H1 (cell line): ENCODE data around the gene PTCH2. TPM values are rescaled to one million over a fixed set of nuclear protein-coding genes. Genes with fewer than 3 reads are reported as not detected.

Experiments used
- CTCF ChIA-PET: fragments of 300-600 bp; sonication (Branson Sonifier 250); formaldehyde crosslinking; loops from one replicate; lab custom pipeline; 2021; ENCODE audit not compliant: partially characterized antibody; lab: Charles Lee
- POLR2A ChIA-PET: fragments of 300-600 bp; sonication (Branson Sonifier 250); formaldehyde crosslinking; loops from one replicate; lab custom pipeline; 2021; ENCODE audit warnings: inconsistent platforms; ENCODE audit not compliant: partially characterized antibody; lab: Charles Lee
- DNase-seq, 2 experiments: peaks; one replicate each; pipeline versions ENCODE4 v3.0.0 to v3.0.0-alpha.2; 2010 to 2022; ENCODE audit warnings: low spot score in 2 of 2, low read depth in 1 of 2, mixed read lengths in 1 of 2
- FAIRE-seq: peaks from 2 replicates; lab custom pipeline; 2011; peaks lifted over from hg19 to GRCh38; lab: Jason Lieb, UNC
- H2AFZ ChIP-seq: 2 replicates; pipeline ENCODE4 v1.8.1; 2012; ENCODE audit warnings: low read length, inconsistent platforms
- H2AK5ac ChIP-seq: 2 replicates; pipeline ENCODE4 v1.6.1; 2013; ENCODE audit warnings: low read depth, low read length
- H2BK120ac ChIP-seq: replicated peaks from 2 replicates; pipeline ENCODE3; 2013; ENCODE audit warnings: low read depth, low read length, inconsistent platforms
- H2BK12ac ChIP-seq: 2 replicates; pipeline ENCODE4 v1.6.1; 2013; ENCODE audit warnings: low read depth, low read length
- H2BK15ac ChIP-seq: 2 replicates; pipeline ENCODE4 v1.6.1; 2013; ENCODE audit warnings: low read length
- H2BK20ac ChIP-seq: 2 replicates; pipeline ENCODE4 v1.6.1; 2013; ENCODE audit warnings: low read length
- H2BK5ac ChIP-seq: 2 replicates; pipeline ENCODE4 v1.6.1; 2013; ENCODE audit warnings: low read depth, low read length
- H3K14ac ChIP-seq: 2 replicates; pipeline ENCODE4 v1.6.1; 2013; ENCODE audit warnings: inconsistent platforms; ENCODE audit not compliant: insufficient read length
- H3K18ac ChIP-seq: 2 replicates; pipeline ENCODE4 v1.6.1; 2013; ENCODE audit warnings: low read length; ENCODE audit errors: extremely low read depth
- H3K23ac ChIP-seq: 2 replicates; pipeline ENCODE4 v1.6.1; 2013; ENCODE audit warnings: inconsistent platforms; ENCODE audit not compliant: insufficient read length
- H3K23me2 ChIP-seq: 2 replicates; pipeline ENCODE4 v1.6.1; 2013; ENCODE audit warnings: low read depth, low read length
- H3K27ac ChIP-seq: 2 replicates; pipeline ENCODE4 v1.6.1; 2011; ENCODE audit warnings: low read depth, low read length, inconsistent platforms
- H3K27me3 ChIP-seq, 4 experiments: replicated peaks in 1 of 4; 1 replicate in 1 of 4; 2 replicates in 3 of 4; pipeline versions ENCODE4 v1.6.1 to v1.8.1; 2011 to 2013; ENCODE audit warnings: low read length in 3 of 4, mild to moderate bottlenecking in 3 of 4, inconsistent platforms in 2 of 4, mixed read lengths in 2 of 4, moderate library complexity in 1 of 4; ENCODE audit not compliant: control insufficient read depth in 3 of 4, insufficient read depth in 3 of 4; ENCODE audit errors: extremely low read depth in 1 of 4
- H3K36me3 ChIP-seq, 4 experiments: 2 replicates each; pipeline versions ENCODE4 v1.6.1 to v1.8.1; 2011 to 2013; ENCODE audit warnings: mild to moderate bottlenecking in 4 of 4, low read length in 3 of 4, moderate library complexity in 2 of 4, control low read depth in 1 of 4, inconsistent platforms in 1 of 4; ENCODE audit not compliant: insufficient read depth in 4 of 4, control insufficient read depth in 2 of 4
- H3K4ac ChIP-seq: replicated peaks from 2 replicates; pipeline ENCODE3; 2013; ENCODE audit warnings: low read length, low read depth, mixed read lengths, inconsistent platforms; ENCODE audit not compliant: insufficient read length
- H3K4me1 ChIP-seq, 4 experiments: replicated peaks in 1 of 4; 1 replicate in 1 of 4; 2 replicates in 3 of 4; pipeline versions ENCODE4 v1.6.1 to v1.8.1; 2011 to 2013; ENCODE audit warnings: low read length in 3 of 4, inconsistent platforms in 2 of 4, mixed read lengths in 1 of 4; ENCODE audit not compliant: insufficient read depth in 4 of 4, control insufficient read depth in 3 of 4
- H3K4me2 ChIP-seq, 2 experiments: 2 replicates each; pipeline versions ENCODE4 v1.6.1 to v1.8.1; 2011 to 2013; ENCODE audit warnings: low read depth in 2 of 2, low read length in 2 of 2, control low read depth in 1 of 2, inconsistent platforms in 1 of 2, mild to moderate bottlenecking in 1 of 2; ENCODE audit not compliant: insufficient read depth in 1 of 2
- H3K4me3 ChIP-seq, 4 experiments: fragments of 200-600, 300-600 bp in 1 of 4; sonication (generic), shearing (Covaris generic), sonication (Bioruptor Twin) in 1 of 4; 2 replicates each; pipeline versions ENCODE4 v1.5.1 to v1.8.1; 2011 to 2016; ENCODE audit warnings: low read length in 4 of 4, low read depth in 3 of 4, control low read depth in 2 of 4, inconsistent platforms in 2 of 4, mild to moderate bottlenecking in 2 of 4, mixed read lengths in 1 of 4, moderate library complexity in 1 of 4; ENCODE audit not compliant: insufficient read depth in 2 of 4; ENCODE audit errors: extremely low read depth in 1 of 4
- H3K56ac ChIP-seq: replicated peaks from 2 replicates; pipeline ENCODE3; 2013; ENCODE audit warnings: low read depth, mild to moderate bottlenecking, mixed read lengths, low read length, inconsistent platforms; ENCODE audit not compliant: insufficient read length
- H3K79me1 ChIP-seq: 2 replicates; pipeline ENCODE4 v1.6.1; 2013; ENCODE audit warnings: low read depth, low read length, control low read depth
- H3K79me2 ChIP-seq, 2 experiments: 2 replicates each; pipeline versions ENCODE4 v1.6.1 to v1.8.1; 2012 to 2013; ENCODE audit warnings: low read length in 2 of 2, mild to moderate bottlenecking in 2 of 2, inconsistent platforms in 1 of 2; ENCODE audit not compliant: insufficient read depth in 2 of 2, control insufficient read depth in 1 of 2
- H3K9ac ChIP-seq, 4 experiments: replicated peaks in 1 of 4; 1 replicate in 1 of 4; 2 replicates in 3 of 4; pipeline versions ENCODE4 v1.6.1 to v1.8.1; 2011 to 2013; ENCODE audit warnings: low read depth in 3 of 4, low read length in 3 of 4, control low read depth in 2 of 4, mild to moderate bottlenecking in 2 of 4, moderate library complexity in 2 of 4, inconsistent platforms in 1 of 4; ENCODE audit errors: extremely low read depth in 1 of 4
- H3K9me3 ChIP-seq, 2 experiments: 2 replicates each; pipeline versions ENCODE4 v1.6.1 to v1.8.1; 2012 to 2013; ENCODE audit warnings: mild to moderate bottlenecking in 2 of 2, moderate library complexity in 2 of 2, control low read depth in 1 of 2, inconsistent platforms in 1 of 2, low read depth in 1 of 2, low read length in 1 of 2, mixed read lengths in 1 of 2; ENCODE audit not compliant: insufficient read depth in 2 of 2
- H4K20me1 ChIP-seq, 2 experiments: replicated peaks in 1 of 2; 2 replicates each; pipeline versions ENCODE3 to v1.8.1; 2011 to 2013; ENCODE audit warnings: inconsistent platforms in 2 of 2, low read length in 2 of 2, mild to moderate bottlenecking in 1 of 2; ENCODE audit not compliant: insufficient read depth in 2 of 2, control insufficient read depth in 1 of 2
- H4K5ac ChIP-seq: 2 replicates; pipeline ENCODE4 v1.6.1; 2013; ENCODE audit warnings: low read length, low read depth, mixed read lengths, inconsistent platforms; ENCODE audit not compliant: insufficient read length
- H4K8ac ChIP-seq: 2 replicates; pipeline ENCODE4 v1.8.0; 2013; ENCODE audit warnings: mild to moderate bottlenecking, moderate library complexity, low read length, inconsistent platforms; ENCODE audit not compliant: insufficient read depth; ENCODE audit errors: extremely low read depth
- H4K91ac ChIP-seq: replicated peaks from 2 replicates; pipeline ENCODE3; 2013; ENCODE audit warnings: low read length, mixed read lengths, inconsistent platforms; ENCODE audit not compliant: insufficient read length
- ATF2 ChIP-seq: IDR thresholded peaks from 2 replicates; pipeline ENCODE4 v1.6.1; 2012; ENCODE audit warnings: low read length, inconsistent platforms
- E2F6 ChIP-seq: IDR thresholded peaks from 2 replicates; pipeline ENCODE4 v1.6.1; 2012; ENCODE audit warnings: inconsistent platforms
- EP300 ChIP-seq, 2 experiments: IDR thresholded peaks; 1 replicate in 1 of 2; 2 replicates in 1 of 2; pipeline ENCODE4 v1.6.1; 2011 to 2012; ENCODE audit warnings: low read depth in 2 of 2, low read length in 2 of 2, mild to moderate bottlenecking in 2 of 2, borderline replicate concordance in 1 of 2, inconsistent platforms in 1 of 2, moderate library complexity in 1 of 2
- KDM4A ChIP-seq: IDR thresholded peaks from one replicate; pipeline ENCODE4 v1.7.1; 2012; ENCODE audit warnings: low read depth, mild to moderate bottlenecking, moderate library complexity, low read length, inconsistent platforms; ENCODE audit not compliant: severe bottlenecking
- NRF1 ChIP-seq: IDR thresholded peaks from 2 replicates; pipeline ENCODE4 v1.6.1; 2011; ENCODE audit warnings: mild to moderate bottlenecking, low read depth, low read length, improper control_type of control experiment
- SAP30 ChIP-seq: fragments of 300-600 bp; sonication (generic); IDR thresholded peaks from 2 replicates; pipeline ENCODE4 v1.7.1; 2012; ENCODE audit warnings: low read length, moderate library complexity, mild to moderate bottlenecking, inconsistent platforms; ENCODE audit not compliant: insufficient read depth, insufficient replicate concordance
- SIRT6 ChIP-seq: IDR thresholded peaks from one replicate; pipeline ENCODE4 v1.7.1; 2012; ENCODE audit warnings: low read length, inconsistent platforms
- SUZ12 ChIP-seq: fragments of 200-600 bp; sonication (generic); IDR thresholded peaks from 2 replicates; pipeline ENCODE4 v1.6.1; 2012; ENCODE audit warnings: mild to moderate bottlenecking, inconsistent platforms, low read length, moderate library complexity, mixed read lengths
- WGBS, 2 experiments: shearing (Covaris generic) in 1 of 2; methylation state at CpG; one replicate each; pipeline versions ENCODE4 v1.1.6 to v1.1.7; 2013 to 2015; ENCODE audit warnings: low lambda C conversion rate in 2 of 2, mixed read lengths in 2 of 2, inconsistent platforms in 1 of 2, low coverage in 1 of 2, missing lambda C conversion rate in 1 of 2; ENCODE audit not compliant: insufficient replicate concordance in 2 of 2, insufficient coverage in 1 of 2, insufficient read length in 1 of 2; ENCODE audit errors: extremely low coverage in 1 of 2, missing lambda C conversion rate in 1 of 2; 5-methylcytosine and 5-hydroxymethylcytosine counted together
- polyA plus RNA-seq, 7 experiments: library from polyadenylated mRNA; depleted of rRNA in 3 of 7; stranded (reverse) in 5 of 7; unstranded in 2 of 7; fragments of >200 nt in 5 of 7; fragments of 200-250 nt in 2 of 7; gene quantifications; 1 replicate in 5 of 7; 2 replicates in 1 of 7; 4 replicates in 1 of 7; pipeline versions ENCODE4 v1.2.1 to v1.2.3, GENCODE V29; 2011 to 2013; ENCODE audit warnings: missing spikeins in 2 of 7, mixed read lengths in 2 of 7
- total RNA-seq: library from RNA; stranded (reverse); fragmentation: NEBNext Ultra II Directional; extraction: Animal tissue kit (Norgen Biotek cat#: 25700); gene quantifications from 2 replicates; pipeline ENCODE4 v1.2.1, GENCODE V29; 2021

The PTCH2 gene
- total and polyA plus RNA-seq, 2 of the 8 experiments (the other 6 are each of a cell fraction or from before 2014, with no cell fraction given): 0.35 to 1.2 TPM

- Histone ChIP-seq H2BK20ac (no peak overlapping the region), H3K4me2 (no peak overlapping the region), H3K4me1 (peaks cover 4 to 28% (median 23%) of the 10 kb centered on the region in 4 experiments), H2AK5ac (no peak overlapping the region), H3K4me3 (no peak overlapping the region), H2BK12ac (no peak overlapping the region), H3K9ac (no peak overlapping the region), H4K8ac (0 out of 2 replicates have a peak overlapping the region, but pooled peaks have one; percentile 3), H4K5ac (no peak overlapping the region), H4K91ac (no peak overlapping the region), H3K27me3 (peaks cover 0 to 5% (median 0%) of the 10 kb centered on the region in 4 experiments; a peak in 2 of 7 replicates), H2BK15ac (no peak overlapping the region), H3K9me3 (no peaks in the 10 kb centered on the region), H2AFZ (no peak overlapping the region), H2BK120ac (no peak overlapping the region), H3K79me2 (no peaks in the 10 kb centered on the region), H3K4ac (no peak overlapping the region), H3K79me1 (no peaks in the 10 kb centered on the region), H4K20me1 (peaks cover 0 to 10% of the 10 kb centered on the region in 2 experiments), H3K27ac (no peak overlapping the region), H3K23ac (no peak overlapping the region), H3K36me3 (peaks cover 0 to 16% (median 10%) of the 10 kb centered on the region in 4 experiments; a peak in 5 of 8 replicates), H3K23me2 (peaks cover 7% of the 10 kb centered on the region; the same call in 1 of the 2 replicates), H3K18ac (no peak overlapping the region), H2BK5ac (no peak overlapping the region; the same call in 1 of the 2 replicates), H3K14ac (no peak overlapping the region), H3K56ac (no peak overlapping the region)
- FAIRE-seq (no peak), DNase-seq (no peak)
- ChIA-PET POLR2A (interaction anchor here (1.2 to 19.2 kb wide), 7 partner anchors 17 to 538 kb away, joined by 3 to 547 read pairs (median 11); partner anchors contain the start of genes RPS8 and UROD), CTCF (interaction anchor here (1.2 to 1.4 kb wide), 2 partner anchors 10 to 13 kb away, joined by 3 to 7 read pairs; no protein-coding TSS in a partner anchor)
- WGBS, 2 experiments: 92% methylated on average over 13 of the region's 13 CpGs; no CpG with 5 or more reads in 1 of the 2 experiments
- TF ChIP-seq ATF2 (no peak), SUZ12 (no peak), E2F6 (no peak), KDM4A (no peak), SAP30 (no peak), SIRT6 (no peak), EP300 (IDR thresholded peaks at IDR 0.05; ENCODE audit: borderline replicate concordance in 1 of 2, low read depth in 2 of 2, low read length in 2 of 2) (no peak), NRF1 (no peak)
Observed at GRCh38 chr1:44803312-44804095, 39.5 kb downstream of the PTCH2 start.
